Endodermal cell (in vitro differentiated cells): ENCODE measurements around the gene B4GALNT3. TPM values are rescaled to one million over a fixed set of nuclear protein-coding genes. Genes with fewer than 3 reads are reported as not detected.

Experiments used
- DNase-seq: peaks from one replicate; pipeline ENCODE4 v3.0.0-alpha.2; 2017
- H3K27ac ChIP-seq: 2 replicates; pipeline ENCODE4 v1.5.1; 2013; ENCODE audit warnings: mild to moderate bottlenecking, low read depth, low read length, moderate library complexity
- H3K27me3 ChIP-seq: 2 replicates; pipeline ENCODE4 v1.6.1; 2013; ENCODE audit warnings: mild to moderate bottlenecking, low read length, moderate library complexity; ENCODE audit not compliant: insufficient read depth, control insufficient read depth, poor library complexity, severe bottlenecking
- H3K36me3 ChIP-seq: 2 replicates; pipeline ENCODE4 v1.7.0; 2013; ENCODE audit warnings: mild to moderate bottlenecking, low read length, moderate library complexity; ENCODE audit not compliant: control insufficient read depth, insufficient read depth
- H3K4me1 ChIP-seq: one replicate; pipeline ENCODE4 v1.7.0; 2013; ENCODE audit warnings: low read length; ENCODE audit not compliant: control insufficient read depth, insufficient read depth
- H3K4me3 ChIP-seq: 2 replicates; pipeline ENCODE4 v1.5.1; 2013; ENCODE audit warnings: mild to moderate bottlenecking, low read length, moderate library complexity
- H3K9ac ChIP-seq: 2 replicates; pipeline ENCODE4 v1.6.1; 2013; ENCODE audit warnings: mild to moderate bottlenecking, low read length, moderate library complexity; ENCODE audit not compliant: poor library complexity, severe bottlenecking; ENCODE audit errors: extremely low read depth
- H3K9me3 ChIP-seq: 2 replicates; pipeline ENCODE4 v1.6.1; 2013; ENCODE audit warnings: mild to moderate bottlenecking, low read length, moderate library complexity; ENCODE audit not compliant: control insufficient read depth
- H3K27ac Mint-ChIP-seq: 2 replicates; pipeline ENCODE4 v1.8.0; 2020; ENCODE audit warnings: mixed read lengths
- H3K27me3 Mint-ChIP-seq: 2 replicates; pipeline ENCODE4 v1.8.0; 2021; ENCODE audit warnings: mild to moderate bottlenecking, mixed read lengths; ENCODE audit not compliant: insufficient read depth
- H3K36me3 Mint-ChIP-seq: 2 replicates; pipeline ENCODE4 v1.8.0; 2020; ENCODE audit warnings: low read depth, mixed read lengths
- H3K4me1 Mint-ChIP-seq: 2 replicates; pipeline ENCODE4 v1.8.0; 2020; ENCODE audit warnings: mixed read lengths
- H3K4me3 Mint-ChIP-seq: 2 replicates; pipeline ENCODE4 v1.8.0; 2020; ENCODE audit warnings: mild to moderate bottlenecking, moderate library complexity, mixed read lengths
- H3K9me3 Mint-ChIP-seq: 2 replicates; pipeline ENCODE4 v1.8.0; 2020; ENCODE audit warnings: mild to moderate bottlenecking, mixed read lengths
- WGBS, 2 experiments: methylation state at CpG; one replicate each; pipeline versions ENCODE4 v1.1.5 to v1.1.7; 2013; ENCODE audit warnings: missing lambda C conversion rate in 2 of 2, mixed read lengths in 1 of 2; ENCODE audit not compliant: insufficient coverage in 1 of 2, insufficient read length in 1 of 2; 5-methylcytosine and 5-hydroxymethylcytosine counted together
- total RNA-seq, 2 donors: library from RNA; stranded (reverse); fragmentation: NEBNext Ultra II Directional in 1 of 2; extraction: Animal tissue kit (Norgen Biotek cat#: 25700) in 1 of 2; gene quantifications; 2 replicates in 1 of 2; 3 replicates in 1 of 2; pipeline ENCODE4 v1.2.1, GENCODE V29; 2021
- TF ChIP-seq, protein P1 (sequence below): fragments of 200-600 bp; sonication (generic); conservative IDR thresholded peaks from 2 replicates; pipeline ENCODE4 v1.5.0; 2021; ENCODE audit warnings: antibody characterized with exemption, mild to moderate bottlenecking

Gene B4GALNT3
- total RNA-seq, 2 donors from 2014 or later: 61.5 to 155 TPM

DNA sequence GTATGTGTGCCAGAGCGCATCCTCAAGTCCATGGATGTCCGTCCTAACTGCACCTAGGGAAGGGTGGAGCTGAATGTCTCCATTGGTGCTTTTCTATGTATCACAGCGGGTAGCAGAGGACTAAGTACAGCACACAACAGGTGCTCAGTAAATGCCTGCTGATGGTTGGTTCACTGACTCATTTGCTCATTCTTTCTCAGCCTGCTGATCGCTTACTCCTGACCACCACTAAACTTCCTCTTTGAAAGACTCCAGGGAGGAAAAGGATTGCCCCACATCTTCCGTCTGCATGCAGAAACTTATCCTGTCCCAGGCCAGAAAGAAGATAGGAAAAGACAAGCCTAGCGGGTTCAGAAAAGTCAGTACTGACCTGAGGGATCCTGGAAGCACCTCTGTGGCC, 66.3 kb downstream of the B4GALNT3 start:
- 95 to 96% methylated on average over 5 to 6 of the region's 6 CpGs for WGBS, 2 experiments
- no peak for DNase-seq
- Mint-ChIP-seq H3K36me3 (peaks cover 52% of the 10 kb centered on the region), H3K27me3 (no peaks in the 10 kb centered on the region), H3K4me1 (peaks cover 38% of the 10 kb centered on the region), H3K27ac (peak overlapping the region; percentile 35), H3K4me3 (no peak overlapping the region), H3K9me3 (peaks cover 25% of the 10 kb centered on the region)
- peaks cover 28% of the 10 kb centered on the region for H3K9me3 ChIP-seq
- H3K36me3 ChIP-seq: peaks cover 36% of the 10 kb centered on the region
- H3K27ac ChIP-seq: no peak overlapping the region
- no peak overlapping the region for H3K4me3 ChIP-seq
- peaks cover 6% of the 10 kb centered on the region for H3K4me1 ChIP-seq
- H3K27me3 ChIP-seq: no peaks in the 10 kb centered on the region
- no peak overlapping the region for H3K9ac ChIP-seq
- TF ChIP-seq, protein P1, sequence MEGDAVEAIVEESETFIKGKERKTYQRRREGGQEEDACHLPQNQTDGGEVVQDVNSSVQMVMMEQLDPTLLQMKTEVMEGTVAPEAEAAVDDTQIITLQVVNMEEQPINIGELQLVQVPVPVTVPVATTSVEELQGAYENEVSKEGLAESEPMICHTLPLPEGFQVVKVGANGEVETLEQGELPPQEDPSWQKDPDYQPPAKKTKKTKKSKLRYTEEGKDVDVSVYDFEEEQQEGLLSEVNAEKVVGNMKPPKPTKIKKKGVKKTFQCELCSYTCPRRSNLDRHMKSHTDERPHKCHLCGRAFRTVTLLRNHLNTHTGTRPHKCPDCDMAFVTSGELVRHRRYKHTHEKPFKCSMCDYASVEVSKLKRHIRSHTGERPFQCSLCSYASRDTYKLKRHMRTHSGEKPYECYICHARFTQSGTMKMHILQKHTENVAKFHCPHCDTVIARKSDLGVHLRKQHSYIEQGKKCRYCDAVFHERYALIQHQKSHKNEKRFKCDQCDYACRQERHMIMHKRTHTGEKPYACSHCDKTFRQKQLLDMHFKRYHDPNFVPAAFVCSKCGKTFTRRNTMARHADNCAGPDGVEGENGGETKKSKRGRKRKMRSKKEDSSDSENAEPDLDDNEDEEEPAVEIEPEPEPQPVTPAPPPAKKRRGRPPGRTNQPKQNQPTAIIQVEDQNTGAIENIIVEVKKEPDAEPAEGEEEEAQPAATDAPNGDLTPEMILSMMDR: no peak

DNA sequence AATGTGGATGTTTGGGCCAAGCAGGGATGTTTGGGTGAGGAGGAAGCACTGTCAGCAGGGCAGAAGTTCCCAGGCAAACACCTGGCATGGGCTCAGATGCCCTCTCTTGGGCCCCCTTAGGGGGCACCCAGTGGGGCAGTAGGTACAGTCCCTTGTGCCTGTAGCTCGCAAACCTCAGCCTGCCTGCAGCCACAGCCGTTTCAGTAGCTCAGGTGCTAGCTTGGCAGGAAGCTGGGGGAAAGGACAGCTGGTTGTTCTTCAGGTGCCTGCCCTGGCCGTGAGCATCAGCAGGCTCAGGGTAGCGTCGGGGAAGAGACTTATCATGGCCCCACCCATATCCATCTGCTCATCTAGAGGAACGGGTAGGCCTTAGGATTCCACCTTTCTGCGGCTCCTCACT, 67.5 kb downstream of the B4GALNT3 start:
- Histone ChIP-seq H3K9ac (no peak overlapping the region), H3K4me3 (no peak overlapping the region), H3K9me3 (peaks cover 34% of the 10 kb centered on the region), H3K27ac (no peak overlapping the region), H3K27me3 (no peaks in the 10 kb centered on the region), H3K36me3 (peaks cover 39% of the 10 kb centered on the region), H3K4me1 (peaks cover 6% of the 10 kb centered on the region)
- WGBS, 2 experiments: 82 to 90% methylated on average over 5 to 7 of the region's 7 CpGs
- H3K4me1 Mint-ChIP-seq: peaks cover 28% of the 10 kb centered on the region
- peaks cover 36% of the 10 kb centered on the region for H3K9me3 Mint-ChIP-seq
- H3K27ac Mint-ChIP-seq: peak overlapping the region; percentile 35
- DNase-seq: no peak
- H3K4me3 Mint-ChIP-seq: no peak overlapping the region
- peaks cover 62% of the 10 kb centered on the region for H3K36me3 Mint-ChIP-seq
- H3K27me3 Mint-ChIP-seq: no peaks in the 10 kb centered on the region
- TF ChIP-seq, protein P1: no peak

DNA sequence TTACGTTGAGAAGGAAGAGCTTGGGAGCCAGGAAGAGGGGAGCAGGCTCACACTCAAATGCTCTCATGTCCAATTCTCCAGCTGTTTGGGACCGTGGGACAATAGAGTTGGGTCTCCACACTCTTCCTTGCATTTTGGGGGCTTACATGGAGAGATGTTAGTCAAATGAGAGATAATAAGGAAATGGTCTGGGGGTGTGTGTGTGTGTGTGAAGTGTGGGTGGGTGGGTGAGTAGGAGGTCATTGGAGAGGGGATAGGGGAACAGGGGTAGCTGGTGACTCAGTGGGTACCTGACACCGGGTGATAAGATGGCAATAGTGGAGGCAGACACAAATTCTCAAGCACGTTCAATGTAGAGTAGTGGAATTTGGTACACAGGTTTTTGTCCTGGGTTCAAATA, 68.0 kb downstream of the B4GALNT3 start:
- no peak overlapping the region for H3K27ac ChIP-seq
- Mint-ChIP-seq H3K4me3 (no peak overlapping the region), H3K36me3 (peaks cover 67% of the 10 kb centered on the region), H3K4me1 (peaks cover 26% of the 10 kb centered on the region), H3K27me3 (no peaks in the 10 kb centered on the region), H3K27ac (peak overlapping the region; percentile 35), H3K9me3 (peaks cover 41% of the 10 kb centered on the region)
- WGBS, 2 experiments: 91 to 94% methylated on average over 3 to 4 of the region's 4 CpGs
- peaks cover 6% of the 10 kb centered on the region for H3K4me1 ChIP-seq
- DNase-seq: no peak
- H3K9me3 ChIP-seq: peaks cover 38% of the 10 kb centered on the region
- peaks cover 43% of the 10 kb centered on the region for H3K36me3 ChIP-seq
- H3K9ac ChIP-seq: no peak overlapping the region
- H3K27me3 ChIP-seq: no peaks in the 10 kb centered on the region
- TF ChIP-seq, protein P1: no peak
- H3K4me3 ChIP-seq: no peak overlapping the region
